GM21786 (cell line): Measurements from ENCODE around the gene TOM1.

Experiments
- ATAC-seq: cut with Tn5 transposase; IDR thresholded peaks from one replicate; pipeline ENCODE4 v1.9.1; 2021; ENCODE audit not compliant: unreplicated experiment

TOM1 gene

DNA sequence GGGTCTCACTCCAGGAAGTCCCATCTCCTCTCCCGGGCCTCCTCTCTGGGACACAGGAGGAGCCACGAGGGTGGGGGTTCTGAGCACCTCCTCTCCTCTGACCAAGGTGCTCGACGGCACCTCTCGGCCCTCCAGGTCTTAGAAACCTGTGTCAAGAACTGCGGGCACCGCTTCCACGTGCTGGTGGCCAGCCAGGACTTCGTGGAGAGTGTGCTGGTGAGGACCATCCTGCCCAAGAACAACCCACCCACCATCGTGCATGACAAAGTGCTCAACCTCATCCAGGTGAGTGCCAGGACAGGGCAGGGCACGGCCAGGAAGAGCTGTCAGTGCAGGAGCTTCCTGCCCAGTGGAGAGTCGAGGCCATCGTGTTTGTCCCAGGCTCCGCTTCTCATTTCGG lies 23.2 kb downstream of the TOM1 start:
- no peak for ATAC-seq

DNA sequence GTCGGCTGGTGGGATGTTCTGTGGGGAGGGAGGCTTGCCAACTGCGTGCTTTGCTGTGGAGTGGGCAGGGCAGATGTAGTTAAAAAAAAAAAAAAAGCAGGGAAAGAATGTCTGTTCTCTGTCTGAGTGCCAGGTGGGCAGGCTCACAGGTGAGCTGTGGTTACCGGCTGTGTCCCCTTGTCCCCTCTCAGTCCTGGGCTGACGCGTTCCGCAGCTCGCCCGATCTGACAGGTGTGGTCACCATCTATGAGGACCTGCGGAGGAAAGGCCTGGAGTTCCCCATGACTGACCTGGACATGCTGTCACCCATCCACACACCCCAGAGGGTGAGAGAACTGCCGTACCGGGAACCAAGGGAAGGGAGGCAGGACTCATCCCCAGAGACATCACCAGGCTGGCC lies 23.6 kb downstream of the TOM1 start:
- no peak for ATAC-seq

DNA sequence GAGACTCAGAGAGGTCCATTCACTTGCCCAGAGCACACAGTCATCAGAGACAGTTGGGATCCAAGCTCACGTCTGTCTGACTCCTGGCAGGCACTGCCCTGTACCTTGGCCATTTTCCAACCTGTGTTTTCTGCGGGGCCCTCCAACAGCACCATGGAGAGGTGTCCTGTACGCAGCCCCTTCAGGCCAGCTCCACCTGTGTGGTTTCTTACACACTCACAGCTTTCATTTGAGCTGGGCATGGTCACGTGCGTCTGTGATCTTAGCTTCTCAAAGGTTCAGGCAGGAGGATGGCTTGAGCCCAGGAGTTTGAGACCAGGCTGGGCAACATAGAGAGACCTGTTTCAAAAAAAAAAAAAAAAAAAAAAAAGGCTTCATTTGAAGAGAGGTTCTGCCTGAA lies 24.4 kb downstream of the TOM1 start:
- no peak for ATAC-seq

DNA sequence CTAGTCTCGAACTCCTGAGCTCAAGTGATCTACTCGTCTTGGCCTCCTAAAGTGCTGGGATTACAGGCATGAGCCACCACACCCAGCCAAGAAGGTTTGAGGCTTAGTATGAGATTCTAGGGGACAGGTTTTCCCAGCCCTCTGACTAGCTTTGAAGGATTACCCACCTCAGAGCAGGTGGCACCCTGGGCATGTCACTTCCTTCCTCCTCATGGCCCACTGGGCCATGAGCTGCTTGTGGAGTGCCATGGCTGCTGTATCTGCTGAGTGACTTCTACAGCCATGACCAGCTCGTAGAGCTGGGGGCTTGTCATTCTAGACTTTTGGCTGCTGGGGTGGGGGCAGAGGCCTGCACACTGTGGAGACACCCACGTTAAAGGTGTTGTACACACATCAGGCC lies 25.1 kb downstream of the TOM1 start:
- ATAC-seq, result no peak

DNA sequence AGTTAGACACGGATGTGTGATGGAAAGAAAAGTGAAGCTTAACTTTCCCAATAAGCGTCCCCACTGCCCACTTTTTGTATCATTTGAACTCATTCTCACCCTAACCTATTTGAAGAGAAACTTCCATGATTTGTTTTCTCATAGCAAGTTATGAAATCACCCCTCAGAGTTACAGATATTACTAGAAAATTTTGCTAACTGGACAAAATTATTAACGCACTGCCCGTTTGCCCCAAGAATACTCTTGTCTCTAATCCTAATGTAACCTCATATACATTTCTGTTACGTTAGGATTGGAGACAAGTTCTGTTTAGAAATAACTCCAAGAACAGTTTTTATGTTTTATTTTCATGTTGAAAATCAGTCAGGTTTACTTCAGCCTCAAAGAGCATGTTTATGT lies 25.5 kb downstream of the TOM1 start:
- ATAC-seq, result no peak

DNA sequence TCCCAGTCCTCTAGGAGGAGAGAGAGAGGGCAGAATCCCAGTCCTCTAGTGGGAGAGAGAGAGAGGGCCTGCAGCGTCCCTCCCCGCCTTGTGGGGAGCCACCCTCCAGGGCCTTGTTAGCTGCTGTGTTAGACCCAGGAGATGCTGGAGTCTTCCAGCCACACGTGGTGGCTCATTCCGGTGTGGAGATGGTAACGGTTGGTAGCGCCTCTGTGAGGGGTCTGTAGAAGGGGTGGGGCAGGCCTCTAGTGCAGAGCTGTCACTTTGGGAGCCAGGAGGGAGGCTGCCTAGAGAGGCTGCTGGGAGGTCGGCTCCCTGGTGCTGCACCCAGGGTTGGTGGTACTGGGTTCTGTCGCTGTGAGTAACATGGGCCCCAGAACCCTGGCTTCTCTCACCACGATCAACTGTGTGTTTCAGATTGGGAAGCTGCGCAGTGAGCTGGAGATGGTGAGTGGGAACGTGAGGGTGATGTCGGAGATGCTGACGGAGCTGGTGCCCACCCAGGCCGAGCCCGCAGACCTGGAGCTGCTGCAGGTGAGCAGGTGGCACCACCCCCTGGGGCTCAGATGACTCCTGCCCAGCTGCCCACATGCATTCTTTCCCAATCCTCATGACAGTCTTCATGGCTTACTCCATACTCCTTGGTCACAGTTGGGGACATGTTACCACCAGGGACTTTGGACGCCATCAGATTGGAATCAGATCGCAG lies 27.3 kb downstream of the TOM1 start:
- no peak for ATAC-seq

DNA sequence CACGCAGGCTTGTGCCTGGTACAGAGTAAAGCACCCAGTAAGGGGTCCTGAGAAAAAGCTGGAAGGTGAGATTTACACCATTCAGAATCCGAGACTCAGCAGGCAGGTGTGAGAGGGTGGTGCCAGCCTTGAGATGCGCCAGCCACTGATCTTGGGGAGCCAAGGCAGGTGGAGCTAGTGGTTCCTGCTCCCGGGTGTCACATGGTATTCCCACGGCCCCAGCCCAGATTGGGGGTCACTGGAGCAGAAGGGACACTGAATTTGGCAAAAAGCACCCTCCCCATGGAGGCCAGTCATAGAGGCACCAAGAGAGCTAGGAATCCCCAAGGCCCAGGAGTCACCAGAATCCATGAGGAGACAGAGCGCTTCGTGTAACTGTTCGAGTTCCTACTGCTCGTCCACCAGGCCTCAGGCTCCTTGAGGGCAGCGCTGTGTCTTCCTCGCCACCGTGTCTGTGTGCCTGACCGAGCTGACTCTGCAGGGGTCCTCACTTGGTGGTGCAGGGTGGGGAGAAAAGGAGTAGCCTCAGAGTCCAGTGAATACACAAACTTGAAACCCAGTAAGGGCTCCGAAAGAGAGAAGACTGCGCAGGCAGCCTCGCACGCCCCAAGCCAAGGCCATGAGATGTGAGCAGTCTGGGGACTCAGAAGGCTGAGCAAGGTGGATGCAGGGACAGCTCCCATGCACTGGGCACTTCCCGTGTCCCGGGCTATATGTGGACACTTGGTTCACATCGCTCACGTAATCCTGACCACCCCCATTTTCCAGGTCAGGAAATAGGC lies 28.2 kb downstream of the TOM1 start:
- no peak for ATAC-seq

DNA sequence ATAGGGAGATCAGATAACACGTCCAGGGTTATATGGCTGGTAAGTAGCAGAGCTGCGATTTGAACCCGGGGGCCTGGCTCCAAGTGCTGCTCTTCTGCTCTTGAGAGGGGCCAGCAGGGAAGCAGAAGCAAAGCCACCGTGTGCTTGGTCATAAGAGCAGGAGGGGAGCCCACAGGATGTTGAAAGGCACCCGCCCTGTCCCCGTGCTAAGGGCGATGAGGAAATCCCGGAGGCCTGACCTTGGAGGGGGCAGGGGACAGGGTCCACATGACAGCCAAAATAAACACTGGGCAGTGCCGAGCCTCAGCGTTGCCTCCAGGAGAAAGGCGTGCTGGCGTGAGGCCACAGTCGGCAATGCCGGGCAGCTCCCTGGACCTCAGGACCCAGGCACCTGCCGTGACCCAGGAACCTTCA lies 28.8 kb downstream of the TOM1 start:
- no peak for ATAC-seq

DNA sequence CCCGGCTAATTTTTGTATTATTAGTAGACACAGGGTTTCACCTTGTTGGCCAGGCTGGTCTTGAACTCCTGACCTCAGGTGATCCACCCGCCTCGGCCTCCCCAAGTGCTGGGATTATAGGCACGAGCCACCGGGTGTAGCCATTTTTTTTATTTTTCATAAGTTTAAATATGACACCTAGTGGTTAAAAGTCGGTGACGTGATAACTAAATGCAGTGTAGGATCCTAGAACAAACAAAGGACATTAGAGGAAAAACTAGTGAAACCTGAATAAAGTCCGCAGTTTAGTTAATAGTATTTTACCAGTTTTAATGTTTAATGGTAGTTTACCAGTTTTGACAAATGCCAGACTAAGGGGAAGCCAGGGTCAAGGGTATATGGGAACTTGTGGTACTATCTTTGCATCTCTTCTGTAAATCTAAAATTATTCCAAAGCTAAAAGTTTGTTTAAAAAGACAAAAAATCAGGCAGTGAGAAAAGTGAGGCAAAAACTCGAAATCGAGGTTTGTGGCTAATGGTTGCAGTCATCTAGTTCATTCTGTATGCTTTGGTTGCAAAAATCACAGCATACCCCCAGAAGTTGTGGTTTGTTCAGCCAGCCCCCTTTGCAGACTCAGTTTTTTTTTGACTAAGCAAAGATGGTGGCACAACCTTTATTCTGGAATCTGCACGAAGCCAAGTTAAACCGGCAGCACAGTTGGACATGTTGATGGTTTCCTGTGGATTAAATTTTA lies 29.6 kb downstream of the TOM1 start:
- no peak for ATAC-seq

DNA sequence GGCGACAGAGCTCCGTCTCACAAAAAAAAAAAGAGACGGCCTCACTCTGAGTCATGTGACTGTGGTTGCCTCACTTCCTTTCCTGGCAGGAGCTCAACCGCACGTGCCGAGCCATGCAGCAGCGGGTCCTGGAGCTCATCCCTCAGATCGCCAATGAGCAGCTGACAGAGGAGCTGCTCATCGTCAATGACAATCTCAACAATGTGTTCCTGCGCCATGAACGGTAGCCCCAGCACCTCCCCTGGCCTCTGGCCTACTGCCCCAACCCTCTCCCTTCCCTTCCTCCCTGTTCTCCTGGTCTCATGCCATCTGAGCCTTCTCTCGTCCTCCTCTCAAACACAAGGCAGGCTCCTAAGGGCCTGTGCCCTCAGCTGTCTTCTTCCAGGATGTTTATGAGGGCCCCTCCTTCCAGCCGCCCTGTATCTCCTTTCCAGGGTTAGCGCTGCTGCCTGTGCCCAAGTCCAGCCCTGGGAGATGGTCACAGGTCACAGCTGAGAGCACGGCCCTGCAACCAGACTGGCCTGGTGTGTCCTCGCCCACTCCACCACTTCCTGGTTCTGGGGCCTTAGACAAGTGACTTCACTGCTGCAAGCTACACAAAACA lies 30.7 kb downstream of the TOM1 start:
- ATAC-seq, result no peak

DNA sequence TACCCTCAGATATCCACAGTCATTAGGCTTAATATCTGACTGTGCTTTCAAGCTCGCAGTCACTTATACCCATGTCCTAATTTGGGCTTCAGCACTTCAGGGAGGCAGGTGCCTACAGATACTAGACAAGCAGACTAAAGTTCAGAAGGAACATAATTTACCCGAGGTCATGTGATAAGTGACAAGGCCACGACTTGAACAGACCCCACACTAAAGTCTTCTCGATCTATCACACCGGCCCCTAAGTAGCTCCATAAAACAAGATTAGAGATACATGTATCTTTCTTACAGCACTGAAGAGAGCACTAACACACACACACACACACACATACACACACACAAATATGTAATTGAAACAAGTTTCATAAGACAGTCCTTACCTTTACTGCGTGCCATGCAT lies 32.6 kb downstream of the TOM1 start:
- no peak for ATAC-seq

DNA sequence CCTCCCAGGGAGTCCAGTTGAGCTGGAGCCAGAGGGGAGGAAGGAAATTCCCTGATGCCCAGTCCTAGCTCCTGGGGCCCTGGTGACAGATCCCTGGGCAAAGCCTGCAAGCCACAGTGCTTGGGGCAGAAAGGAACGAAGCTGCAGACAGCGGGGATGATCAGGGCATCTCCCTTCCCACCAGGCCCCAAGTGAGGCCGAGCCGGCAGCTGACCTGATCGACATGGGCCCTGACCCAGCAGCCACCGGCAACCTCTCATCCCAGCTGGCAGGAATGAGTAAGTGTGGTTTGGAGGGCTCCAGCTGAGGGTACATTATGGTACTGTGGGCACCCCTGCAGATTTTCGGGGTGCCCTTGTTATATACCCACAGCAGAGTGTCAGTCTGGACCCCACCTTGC lies 33.5 kb downstream of the TOM1 start:
- no peak for ATAC-seq

DNA sequence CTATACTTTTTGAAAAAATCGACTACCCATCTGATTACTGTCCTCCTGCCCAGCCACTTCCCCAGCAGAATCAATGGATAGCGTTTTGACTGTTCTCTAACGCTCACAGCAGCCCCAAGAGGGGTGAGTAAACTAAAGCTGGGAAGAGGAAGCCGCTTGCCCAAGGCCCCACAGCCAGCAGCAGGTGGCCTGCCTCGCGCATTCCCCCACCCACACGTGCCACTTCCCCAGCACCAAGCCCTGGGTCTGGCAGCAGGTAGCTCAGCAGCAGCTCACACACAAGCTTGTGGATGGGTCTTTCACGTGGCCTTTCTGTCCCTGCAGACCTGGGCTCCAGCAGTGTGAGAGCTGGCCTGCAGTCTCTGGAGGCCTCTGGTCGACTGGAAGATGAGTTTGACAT lies 34.3 kb downstream of the TOM1 start:
- no peak for ATAC-seq

DNA sequence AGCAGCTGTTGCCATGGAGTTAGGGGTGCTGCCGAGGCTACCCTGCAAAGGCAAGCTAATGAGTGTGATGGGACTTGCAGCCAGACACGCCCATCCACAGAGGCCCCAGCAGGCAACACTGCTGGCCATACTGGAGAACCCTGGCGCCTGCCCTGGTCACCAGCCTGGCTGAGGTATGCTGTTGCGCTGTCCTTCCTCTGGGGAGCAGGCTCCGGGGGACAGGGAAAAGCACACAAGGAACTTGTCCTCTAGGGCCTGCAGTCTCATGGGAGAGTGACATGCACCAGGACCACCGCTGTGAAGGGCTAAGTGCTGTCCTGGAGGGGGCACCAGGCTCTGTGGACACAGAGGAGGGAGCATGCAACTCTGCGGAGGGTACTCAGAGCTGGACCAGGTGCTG lies 35.8 kb downstream of the TOM1 start:
- ATAC-seq, result no peak

DNA sequence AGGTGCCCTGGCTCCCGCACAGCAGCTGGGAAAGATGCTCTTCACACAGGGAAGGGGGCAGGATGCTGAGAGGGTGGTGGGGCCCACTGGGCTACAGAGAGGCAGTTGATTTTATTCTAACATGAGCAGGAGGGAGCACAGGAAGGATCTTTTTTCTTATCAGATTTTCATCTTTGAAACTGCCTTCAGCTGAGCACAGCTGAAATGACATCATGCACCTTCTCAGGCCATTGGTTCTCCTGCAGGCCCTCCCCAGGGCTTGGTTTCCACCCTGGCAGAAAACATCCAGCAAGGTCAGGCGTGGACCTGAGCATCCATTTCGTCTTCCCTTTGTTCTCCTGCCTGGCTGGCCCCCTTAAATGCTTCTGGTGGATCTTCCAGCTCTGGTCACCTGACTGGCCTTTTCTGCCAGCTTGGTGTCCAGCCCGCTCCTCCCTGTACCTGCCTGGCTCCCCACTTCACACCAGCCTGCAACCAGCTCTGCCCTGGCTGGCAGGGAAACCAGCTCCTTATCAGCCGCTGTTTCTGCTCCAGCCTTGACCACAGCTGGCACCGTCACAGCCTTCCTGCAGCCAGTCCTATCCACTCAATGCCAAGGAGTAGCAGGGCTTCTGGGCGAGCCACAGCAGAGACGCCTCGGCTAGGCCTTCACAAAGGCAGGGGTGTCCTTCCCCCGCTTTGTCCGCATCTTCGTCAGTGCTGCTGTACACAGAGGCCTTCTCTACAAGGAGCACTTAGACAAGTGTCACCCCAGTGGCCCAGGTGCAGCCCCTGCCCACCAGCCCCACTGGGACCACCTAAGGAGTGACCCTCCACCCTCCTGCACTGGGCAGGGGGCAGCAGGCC lies 36.5 kb downstream of the TOM1 start:
- no peak for ATAC-seq

DNA sequence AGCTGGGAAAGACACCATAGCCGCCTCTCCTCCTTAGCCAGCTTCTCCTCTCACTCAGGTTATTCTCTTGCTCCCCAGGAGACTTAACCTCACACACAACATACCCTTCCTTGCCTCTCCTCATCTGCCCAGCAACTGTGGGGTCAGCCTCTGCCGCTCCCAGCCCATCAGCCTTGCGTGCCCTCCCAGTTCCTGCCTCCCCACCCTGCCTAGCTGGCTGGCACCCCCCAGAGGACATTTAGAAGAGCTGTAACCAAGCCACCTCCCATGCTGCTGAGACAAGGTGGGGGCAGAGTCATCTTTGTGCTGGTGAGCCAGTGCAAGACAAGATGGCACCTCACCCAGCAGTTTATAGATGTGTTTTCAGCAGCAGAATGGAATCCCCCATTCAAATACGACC lies 38.2 kb downstream of the TOM1 start:
- no peak for ATAC-seq

DNA sequence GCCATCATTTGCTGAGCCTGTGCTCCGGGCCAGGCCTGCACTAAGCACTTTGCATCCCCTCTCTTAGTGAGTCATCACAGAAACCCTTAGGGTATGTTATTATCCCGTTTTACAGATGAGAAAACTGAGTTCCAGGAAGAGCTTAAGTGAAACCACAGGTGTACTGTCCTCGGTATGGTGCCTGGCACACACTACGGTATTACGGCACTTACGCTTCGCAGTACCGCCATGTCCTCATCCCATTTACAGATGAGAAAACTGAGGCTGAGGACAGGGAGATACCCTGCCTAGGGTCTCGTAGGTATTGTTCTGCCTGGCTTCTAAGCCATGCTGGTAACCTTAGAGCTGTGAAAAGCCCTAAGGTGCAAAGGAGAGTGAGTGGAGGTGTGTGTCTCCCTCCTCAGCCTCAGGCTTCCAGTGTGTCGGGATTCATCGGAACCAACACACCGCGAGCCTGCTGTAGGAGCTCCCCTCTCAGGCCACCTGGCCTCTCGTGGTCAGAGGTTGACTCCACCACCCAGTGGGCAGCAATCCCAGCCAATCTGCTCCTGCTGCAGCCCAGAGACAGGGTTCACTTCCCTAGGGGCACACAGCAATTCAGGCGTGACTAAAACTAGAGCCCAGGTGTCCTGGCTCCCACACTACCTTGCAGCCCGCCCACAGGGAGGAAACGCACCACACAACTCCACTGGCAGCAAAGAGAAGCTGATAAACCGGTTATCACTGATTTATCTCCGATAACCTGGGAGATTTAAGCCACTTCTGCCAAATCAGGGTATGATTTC lies 41.6 kb downstream of the TOM1 start:
- no peak for ATAC-seq

DNA sequence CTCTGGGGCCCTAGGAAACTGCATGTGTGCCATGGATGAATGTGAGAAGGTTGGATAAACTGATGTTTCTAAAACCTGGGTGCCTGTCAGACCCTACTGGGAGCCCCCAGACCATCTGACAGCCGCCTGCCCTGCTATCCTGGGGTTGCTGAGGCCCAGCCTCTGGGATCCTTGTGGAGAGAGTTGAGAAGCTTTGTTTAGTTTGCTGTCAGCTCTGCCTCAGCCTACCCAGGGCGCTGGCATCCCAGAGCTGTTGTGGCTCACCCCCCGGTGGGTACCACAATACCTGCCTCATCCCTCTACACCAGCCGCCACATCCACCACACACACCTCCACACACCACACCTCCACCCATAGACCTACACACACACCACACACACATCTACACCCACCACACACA lies 42.7 kb downstream of the TOM1 start:
- ATAC-seq, result no peak

DNA sequence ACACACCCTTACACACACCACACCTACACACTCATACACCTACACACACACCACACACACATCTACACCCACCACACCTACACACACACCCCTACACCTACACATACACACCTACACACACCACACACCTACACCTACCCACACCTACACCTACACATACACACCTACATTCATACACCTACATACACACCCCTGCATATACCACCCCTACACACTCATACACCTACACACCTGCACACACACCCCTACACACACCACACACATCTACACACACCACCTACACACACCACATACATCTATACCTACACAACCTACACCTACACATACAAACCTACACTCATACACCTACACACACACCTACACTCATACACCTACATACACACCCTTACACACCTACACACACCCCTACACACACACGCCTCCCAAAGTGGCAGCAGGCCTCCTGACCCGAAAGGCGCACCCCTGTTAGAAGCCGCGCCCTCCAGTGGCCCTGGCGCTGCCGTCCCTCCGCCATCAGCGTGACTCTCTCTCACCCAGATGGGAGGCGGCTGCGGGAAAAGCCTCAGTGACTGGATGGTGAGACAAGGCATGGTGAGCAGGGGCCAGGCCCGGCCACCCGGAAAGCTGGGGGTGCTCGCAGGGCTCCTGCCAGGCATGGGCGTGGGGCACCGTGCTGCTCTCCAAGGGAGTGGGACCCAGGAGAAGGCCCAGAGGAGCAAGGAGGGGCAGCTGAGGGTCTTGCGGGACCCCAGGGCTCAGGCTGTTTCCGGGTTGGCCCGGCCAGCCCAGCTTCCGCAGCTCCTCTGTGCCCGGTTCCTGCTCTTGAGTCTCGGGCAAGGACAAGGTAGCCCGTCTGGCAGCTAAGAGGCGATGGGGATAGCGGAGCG lies 44.2 kb downstream of the TOM1 start:
- ATAC-seq, result no peak
